OCI-LY3 (cell line): ENCODE results near the gene MRPL55.
A peak's percentile ranks its signal among the peaks of the same experiment; 100 is the strongest.
"Not testable (repeated sequence)": the region's sequence is repeated elsewhere in the genome, so short reads cannot be mapped to it uniquely, and the experiment has no call there.

Experiments used
- H2AFZ ChIP-seq: fragments of 200-600, 300-600 bp; shearing (Covaris generic); 2 replicates; pipeline ENCODE4 v1.6.0; 2014; ENCODE audit warnings: antibody characterized with exemption, low read depth, low read length
- H3K27ac ChIP-seq: fragments of 200-600, 300-600 bp; sonication (generic); 2 replicates; pipeline ENCODE4 v1.5.1; 2014; ENCODE audit warnings: mild to moderate bottlenecking, low read length, moderate library complexity, mixed read lengths
- H3K27me3 ChIP-seq: fragments of 200-600, 300-600 bp; sonication (generic); 2 replicates; pipeline ENCODE4 v1.6.1; 2014; ENCODE audit warnings: low read depth, low read length, mixed read lengths
- H3K36me3 ChIP-seq: fragments of 200-600, 300-600 bp; sonication (generic); replicated peaks from 2 replicates; pipeline ENCODE3; 2014; ENCODE audit warnings: low read depth, low read length, mixed read lengths
- H3K4me1 ChIP-seq: fragments of 300-600, 200-600 bp; sonication (generic); 2 replicates; pipeline ENCODE4 v1.6.1; 2014; ENCODE audit warnings: low read length, mixed read lengths
- H3K4me2 ChIP-seq: fragments of 200-600, 300-600 bp; sonication (generic); 2 replicates; pipeline ENCODE4 v1.6.1; 2014; ENCODE audit warnings: low read length, mixed read lengths
- H3K4me3 ChIP-seq: fragments of 300-600, 200-600 bp; sonication (generic); 2 replicates; pipeline ENCODE4 v1.5.1; 2014; ENCODE audit warnings: antibody characterized with exemption, mild to moderate bottlenecking, low read length, moderate library complexity
- H3K79me2 ChIP-seq: fragments of 300-600, 200-600 bp; shearing (Covaris generic); 2 replicates; pipeline ENCODE4 v1.6.1; 2014; ENCODE audit warnings: mild to moderate bottlenecking, low read length, mixed read lengths
- H3K9ac ChIP-seq: fragments of 300-600, 200-600 bp; shearing (Covaris generic); 2 replicates; pipeline ENCODE4 v1.6.0; 2014; ENCODE audit warnings: mild to moderate bottlenecking, low read length, moderate library complexity
- H3K9me3 ChIP-seq: fragments of 200-600, 300-600 bp; shearing (Covaris generic); 2 replicates; pipeline ENCODE4 v1.6.1; 2014; ENCODE audit warnings: low read length, mixed read lengths; ENCODE audit not compliant: insufficient read depth
- H4K20me1 ChIP-seq: fragments of 200-600, 300-600 bp; sonication (generic); 2 replicates; pipeline ENCODE4 v1.6.1; 2016; ENCODE audit warnings: low read length, mixed read lengths; ENCODE audit not compliant: insufficient read depth
- CTCF ChIP-seq: fragments of 200-600, 300-600 bp; sonication (generic); IDR thresholded peaks from 2 replicates; pipeline ENCODE4 v1.5.1; 2014; ENCODE audit warnings: antibody characterized with exemption, low read length, low read depth
- EZH2phosphoT487 ChIP-seq: fragments of 200-600 bp; shearing (Covaris generic); IDR thresholded peaks from 2 replicates; pipeline ENCODE4 v1.6.1; 2018; ENCODE audit warnings: antibody characterized with exemption, mixed run types, low read depth

The MRPL55 gene

GRCh38 chr1:228112617-228113016 is 3.5 kb upstream of the MRPL55 start:
- H3K27ac ChIP-seq, result no peak overlapping the region
- no peak overlapping the region for H3K4me3 ChIP-seq
- peaks cover 4% of the 10 kb centered on the region for H3K36me3 ChIP-seq
- no peak overlapping the region for H3K9ac ChIP-seq
- H2AFZ ChIP-seq, result no peak overlapping the region
- H3K79me2 ChIP-seq, result peaks cover 24% of the 10 kb centered on the region
- H3K9me3 ChIP-seq, result 0 out of 2 replicates have a peak, but pooled peaks cover 4% of the 10 kb centered on the region
- H3K27me3 ChIP-seq, result no peaks in the 10 kb centered on the region
- no peak for TF ChIP-seq CTCF
- no peak for TF ChIP-seq EZH2phosphoT487
- H3K4me2 ChIP-seq, result no peak overlapping the region
- no peaks in the 10 kb centered on the region for H4K20me1 ChIP-seq
- H3K4me1 ChIP-seq, result peaks cover 14% of the 10 kb centered on the region

GRCh38 chr1:228112167-228112566 is 3.1 kb upstream of the MRPL55 start:
- H3K9me3 ChIP-seq, result no peaks in the 10 kb centered on the region
- no peak overlapping the region for H3K4me3 ChIP-seq
- peaks cover 14% of the 10 kb centered on the region for H3K4me1 ChIP-seq
- H3K27me3 ChIP-seq, result no peaks in the 10 kb centered on the region
- no peak for TF ChIP-seq EZH2phosphoT487
- no peak for TF ChIP-seq CTCF
- no peak overlapping the region for H3K27ac ChIP-seq
- H3K4me2 ChIP-seq, result no peak overlapping the region
- H3K9ac ChIP-seq, result no peak overlapping the region
- no peaks in the 10 kb centered on the region for H4K20me1 ChIP-seq
- H3K79me2 ChIP-seq, result peaks cover 27% of the 10 kb centered on the region
- H2AFZ ChIP-seq, result no peak overlapping the region
- H3K36me3 ChIP-seq, result peaks cover 7% of the 10 kb centered on the region

- not testable (repeated sequence) for H3K4me3 ChIP-seq, H3K9ac ChIP-seq, H2AFZ ChIP-seq, H3K4me2 ChIP-seq, H3K27ac ChIP-seq, H4K20me1 ChIP-seq, H3K27me3 ChIP-seq, H3K9me3 ChIP-seq
- peaks cover 14% of the 10 kb centered on the region for H3K4me1 ChIP-seq
- H3K79me2 ChIP-seq, result peaks cover 27% of the 10 kb centered on the region
- peaks cover 10% of the 10 kb centered on the region for H3K36me3 ChIP-seq
Measured at GRCh38 chr1:228111315-228111714, 2.2 kb upstream of the MRPL55 start.

- H3K9me3 ChIP-seq, result no peaks in the 10 kb centered on the region
- peak overlapping the region; percentile 96 for H3K4me2 ChIP-seq
- H3K79me2 ChIP-seq, result peaks cover 27% of the 10 kb centered on the region
- H3K4me1 ChIP-seq, result peaks cover 14% of the 10 kb centered on the region
- no peaks in the 10 kb centered on the region for H4K20me1 ChIP-seq
- no peak overlapping the region for H3K27ac ChIP-seq
- H3K9ac ChIP-seq, result peak overlapping the region; percentile 93; the same call in 1 of the 2 replicates
- TF ChIP-seq EZH2phosphoT487, result no peak
- no peak for TF ChIP-seq CTCF
- H3K27me3 ChIP-seq, result no peaks in the 10 kb centered on the region
- H2AFZ ChIP-seq, result no peak overlapping the region
- H3K36me3 ChIP-seq, result peaks cover 15% of the 10 kb centered on the region
- H3K4me3 ChIP-seq, result peak overlapping the region; percentile 96
Measured at GRCh38 chr1:228110556-228110955, 1.5 kb upstream of the MRPL55 start.
